ENCODE results near the gene SIPA1L3.
A peak's percentile ranks its signal among the peaks of the same experiment; 100 is the strongest.

SIPA1L3 gene

GRCh38 chr19:38039966-38040365 lies 133.0 kb downstream of the SIPA1L3 start:
- H3K27ac ChIP-seq (ENCODE audit: insufficient read depth, low read depth, low read length, poor library complexity, severe bottlenecking) = no peak overlapping the region
- peaks cover 24% of the 10 kb centered on the region for H3K4me1 ChIP-seq (ENCODE audit: control insufficient read depth, insufficient read depth, low read length)
- H3K4me3 ChIP-seq (ENCODE audit: insufficient read depth, low read depth, low read length) = no peak overlapping the region
- H3K27me3 ChIP-seq (ENCODE audit: control insufficient read depth, insufficient read depth, low read length, poor library complexity, severe bottlenecking) = no peaks in the 10 kb centered on the region
- H3K9me3 ChIP-seq (ENCODE audit: control insufficient read depth, low read length) = no peaks in the 10 kb centered on the region
- no peaks in the 10 kb centered on the region for H3K36me3 ChIP-seq (ENCODE audit: control insufficient read depth, insufficient read depth, low read length)
- 87 to 95% methylated on average over 6 of the region's 6 CpGs for WGBS, 2 experiments

- Histone ChIP-seq H3K27me3 (ENCODE audit: control insufficient read depth, insufficient read depth, low read length, poor library complexity, severe bottlenecking) (no peaks in the 10 kb centered on the region), H3K9me3 (ENCODE audit: control insufficient read depth, low read length) (no peaks in the 10 kb centered on the region), H3K36me3 (ENCODE audit: control insufficient read depth, insufficient read depth, low read length) (no peaks in the 10 kb centered on the region), H3K4me3 (ENCODE audit: insufficient read depth, low read depth, low read length) (no peak overlapping the region), H3K27ac (ENCODE audit: insufficient read depth, low read depth, low read length, poor library complexity, severe bottlenecking) (no peak overlapping the region), H3K4me1 (ENCODE audit: control insufficient read depth, insufficient read depth, low read length) (peaks cover 23% of the 10 kb centered on the region)
- WGBS, 2 experiments = 82 to 92% methylated on average over 2 of the region's 2 CpGs
Observed at GRCh38 chr19:38042132-38042531, 135.1 kb downstream of the SIPA1L3 start.

GRCh38 chr19:38043649-38044144 lies 136.7 kb downstream of the SIPA1L3 start:
- no peak overlapping the region for H3K4me3 ChIP-seq (ENCODE audit: insufficient read depth, low read depth, low read length)
- no peaks in the 10 kb centered on the region for H3K27me3 ChIP-seq (ENCODE audit: control insufficient read depth, insufficient read depth, low read length, poor library complexity, severe bottlenecking)
- peaks cover 27% of the 10 kb centered on the region for H3K4me1 ChIP-seq (ENCODE audit: control insufficient read depth, insufficient read depth, low read length)
- H3K27ac ChIP-seq (ENCODE audit: insufficient read depth, low read depth, low read length, poor library complexity, severe bottlenecking) = no peak overlapping the region
- no peaks in the 10 kb centered on the region for H3K36me3 ChIP-seq (ENCODE audit: control insufficient read depth, insufficient read depth, low read length)
- H3K9me3 ChIP-seq (ENCODE audit: control insufficient read depth, low read length) = no peaks in the 10 kb centered on the region
- WGBS, 2 experiments = 72 to 77% methylated on average over 5 of the region's 5 CpGs

GRCh38 chr19:38044267-38045111 lies 137.5 kb downstream of the SIPA1L3 start:
- H3K27ac ChIP-seq (ENCODE audit: insufficient read depth, low read depth, low read length, poor library complexity, severe bottlenecking) = no peak overlapping the region
- H3K27me3 ChIP-seq (ENCODE audit: control insufficient read depth, insufficient read depth, low read length, poor library complexity, severe bottlenecking) = no peaks in the 10 kb centered on the region
- no peaks in the 10 kb centered on the region for H3K36me3 ChIP-seq (ENCODE audit: control insufficient read depth, insufficient read depth, low read length)
- no peaks in the 10 kb centered on the region for H3K9me3 ChIP-seq (ENCODE audit: control insufficient read depth, low read length)
- peaks cover 27% of the 10 kb centered on the region for H3K4me1 ChIP-seq (ENCODE audit: control insufficient read depth, insufficient read depth, low read length)
- no peak overlapping the region for H3K4me3 ChIP-seq (ENCODE audit: insufficient read depth, low read depth, low read length)
- WGBS, 2 experiments = 77 to 81% methylated on average over 16 of the region's 16 CpGs

- H3K27ac ChIP-seq (ENCODE audit: insufficient read depth, low read depth, low read length, poor library complexity, severe bottlenecking) = no peak overlapping the region
- H3K36me3 ChIP-seq (ENCODE audit: control insufficient read depth, insufficient read depth, low read length) = no peaks in the 10 kb centered on the region
- 71% methylated on average over 15 of the region's 15 CpGs for WGBS, 2 experiments
- peaks cover 27% of the 10 kb centered on the region for H3K4me1 ChIP-seq (ENCODE audit: control insufficient read depth, insufficient read depth, low read length)
- H3K4me3 ChIP-seq (ENCODE audit: insufficient read depth, low read depth, low read length) = no peak overlapping the region
- H3K9me3 ChIP-seq (ENCODE audit: control insufficient read depth, low read length) = no peaks in the 10 kb centered on the region
- no peaks in the 10 kb centered on the region for H3K27me3 ChIP-seq (ENCODE audit: control insufficient read depth, insufficient read depth, low read length, poor library complexity, severe bottlenecking)
Observed at GRCh38 chr19:38045554-38046253, 138.7 kb downstream of the SIPA1L3 start.

- Histone ChIP-seq H3K9me3 (ENCODE audit: control insufficient read depth, low read length) (no peaks in the 10 kb centered on the region), H3K36me3 (ENCODE audit: control insufficient read depth, insufficient read depth, low read length) (no peaks in the 10 kb centered on the region), H3K27ac (ENCODE audit: insufficient read depth, low read depth, low read length, poor library complexity, severe bottlenecking) (no peak overlapping the region), H3K4me3 (ENCODE audit: insufficient read depth, low read depth, low read length) (no peak overlapping the region), H3K27me3 (ENCODE audit: control insufficient read depth, insufficient read depth, low read length, poor library complexity, severe bottlenecking) (no peaks in the 10 kb centered on the region), H3K4me1 (ENCODE audit: control insufficient read depth, insufficient read depth, low read length) (peaks cover 27% of the 10 kb centered on the region)
- 84% methylated on average over 21 of the region's 21 CpGs for WGBS, 2 experiments
Observed at GRCh38 chr19:38046254-38047048, 139.4 kb downstream of the SIPA1L3 start.

GRCh38 chr19:38047049-38047438 lies 140.0 kb downstream of the SIPA1L3 start:
- WGBS, 2 experiments = 78 to 81% methylated on average over 8 of the region's 8 CpGs
- Histone ChIP-seq H3K27ac (ENCODE audit: insufficient read depth, low read depth, low read length, poor library complexity, severe bottlenecking) (peak overlapping the region; percentile 50), H3K4me1 (ENCODE audit: control insufficient read depth, insufficient read depth, low read length) (peaks cover 27% of the 10 kb centered on the region)

GRCh38 chr19:38047641-38048040 lies 140.6 kb downstream of the SIPA1L3 start:
- Histone ChIP-seq H3K9me3 (ENCODE audit: control insufficient read depth, low read length) (no peaks in the 10 kb centered on the region), H3K4me3 (ENCODE audit: insufficient read depth, low read depth, low read length) (no peak overlapping the region), H3K4me1 (ENCODE audit: control insufficient read depth, insufficient read depth, low read length) (peaks cover 27% of the 10 kb centered on the region), H3K27ac (ENCODE audit: insufficient read depth, low read depth, low read length, poor library complexity, severe bottlenecking) (peak overlapping the region; percentile 65), H3K27me3 (ENCODE audit: control insufficient read depth, insufficient read depth, low read length, poor library complexity, severe bottlenecking) (no peaks in the 10 kb centered on the region), H3K36me3 (ENCODE audit: control insufficient read depth, insufficient read depth, low read length) (no peaks in the 10 kb centered on the region)
- 30% methylated on average over 15 of the region's 15 CpGs for WGBS, 2 experiments

More at GRCh38 chr19:38047049-38047438, 140.0 kb downstream of the SIPA1L3 start:
- H3K27me3 ChIP-seq (ENCODE audit: control insufficient read depth, insufficient read depth, low read length, poor library complexity, severe bottlenecking) = no peaks in the 10 kb centered on the region
- no peaks in the 10 kb centered on the region for H3K36me3 ChIP-seq (ENCODE audit: control insufficient read depth, insufficient read depth, low read length)
- H3K9me3 ChIP-seq (ENCODE audit: control insufficient read depth, low read length) = no peaks in the 10 kb centered on the region
- no peak overlapping the region for H3K4me3 ChIP-seq (ENCODE audit: insufficient read depth, low read depth, low read length)

- Histone ChIP-seq H3K27me3 (ENCODE audit: control insufficient read depth, insufficient read depth, low read length, poor library complexity, severe bottlenecking) (no peaks in the 10 kb centered on the region), H3K9me3 (ENCODE audit: control insufficient read depth, low read length) (no peaks in the 10 kb centered on the region), H3K4me1 (ENCODE audit: control insufficient read depth, insufficient read depth, low read length) (peaks cover 24% of the 10 kb centered on the region), H3K4me3 (ENCODE audit: insufficient read depth, low read depth, low read length) (no peak overlapping the region), H3K36me3 (ENCODE audit: control insufficient read depth, insufficient read depth, low read length) (no peaks in the 10 kb centered on the region), H3K27ac (ENCODE audit: insufficient read depth, low read depth, low read length, poor library complexity, severe bottlenecking) (no peak overlapping the region)
- 93 to 95% methylated on average over 10 of the region's 10 CpGs for WGBS, 2 experiments
Observed at GRCh38 chr19:38049105-38049649, 142.2 kb downstream of the SIPA1L3 start.
